HG02884 (cell line): ENCODE data around the gene SLCO3A1.

Experiments used
- ATAC-seq: cut with Tn5 transposase; IDR thresholded peaks from one replicate; pipeline ENCODE4 v1.9.1; 2021; ENCODE audit warnings: mild to moderate bottlenecking, moderate library complexity; ENCODE audit not compliant: unreplicated experiment

The SLCO3A1 gene

GRCh38 chr15:91936927-91937326, 83.4 kb downstream of the SLCO3A1 start:
- no peak for ATAC-seq

GRCh38 chr15:91938136-91938535, 84.6 kb downstream of the SLCO3A1 start:
- ATAC-seq, result no peak

- no peak for ATAC-seq
These were observed 85.9 kb downstream of the SLCO3A1 start for GRCh38 chr15:91939403-91939831.

- no peak for ATAC-seq
These were observed 87.2 kb downstream of the SLCO3A1 start for GRCh38 chr15:91940496-91941381.

DNA sequence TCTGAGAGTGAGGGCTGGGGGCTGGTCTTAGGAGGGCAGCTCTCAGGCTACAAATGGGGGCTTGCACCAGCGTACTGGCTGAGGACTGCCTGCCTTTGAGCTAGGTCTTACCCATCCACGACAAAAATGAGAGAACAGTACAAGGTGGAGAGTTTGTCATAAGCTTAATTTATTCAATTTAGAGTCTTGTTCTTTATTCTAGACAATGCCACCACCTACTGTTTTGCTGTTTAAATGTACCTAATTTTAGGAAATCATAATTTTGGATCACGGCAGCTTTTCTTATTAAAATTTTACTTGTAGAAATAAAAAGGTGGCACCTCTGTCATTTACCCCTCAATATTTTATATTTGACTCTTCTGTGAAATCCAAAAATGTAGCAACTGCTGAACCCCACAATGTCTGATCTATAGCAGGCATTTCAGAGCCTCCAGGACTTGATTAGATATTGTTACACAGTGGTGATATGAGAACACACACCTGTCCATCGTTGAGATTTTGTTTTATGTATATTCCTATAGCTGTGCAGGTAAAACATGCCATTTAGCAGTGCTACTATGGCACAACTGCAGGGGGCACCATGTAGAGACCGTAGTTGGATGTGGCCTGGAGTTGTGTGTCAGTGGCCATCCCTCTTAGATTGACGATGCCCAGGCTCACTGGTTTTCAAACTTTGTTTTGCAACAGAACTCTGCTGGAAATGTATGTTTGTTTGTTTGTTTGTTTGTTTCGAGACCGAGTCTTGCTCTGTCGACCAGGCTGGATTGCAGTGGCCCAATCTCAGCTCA, 88.6 kb downstream of the SLCO3A1 start:
- ATAC-seq, result no peak

GRCh38 chr15:91942720-91943394, 89.3 kb downstream of the SLCO3A1 start:
- peak; percentile 67 for ATAC-seq

DNA sequence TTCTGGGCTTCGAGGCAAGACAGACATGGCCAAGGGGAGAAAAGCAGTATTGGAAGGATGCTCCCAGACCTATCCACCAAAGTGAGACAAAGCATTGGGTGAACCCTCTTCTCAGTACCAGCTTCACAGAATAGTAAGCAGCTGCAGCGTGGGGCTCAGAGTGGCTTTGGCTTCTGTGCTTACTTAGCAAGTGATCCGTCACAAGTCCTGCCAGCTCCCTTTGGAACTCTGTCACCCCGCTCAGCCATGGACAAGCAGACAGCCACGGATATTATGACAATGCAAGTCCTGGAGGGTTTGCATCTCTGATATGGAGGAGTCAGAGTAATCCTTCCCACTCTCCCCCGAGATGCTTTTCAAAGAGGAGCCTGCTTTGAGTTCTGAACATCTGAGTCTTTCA, 90.8 kb downstream of the SLCO3A1 start:
- ATAC-seq, result no peak

DNA sequence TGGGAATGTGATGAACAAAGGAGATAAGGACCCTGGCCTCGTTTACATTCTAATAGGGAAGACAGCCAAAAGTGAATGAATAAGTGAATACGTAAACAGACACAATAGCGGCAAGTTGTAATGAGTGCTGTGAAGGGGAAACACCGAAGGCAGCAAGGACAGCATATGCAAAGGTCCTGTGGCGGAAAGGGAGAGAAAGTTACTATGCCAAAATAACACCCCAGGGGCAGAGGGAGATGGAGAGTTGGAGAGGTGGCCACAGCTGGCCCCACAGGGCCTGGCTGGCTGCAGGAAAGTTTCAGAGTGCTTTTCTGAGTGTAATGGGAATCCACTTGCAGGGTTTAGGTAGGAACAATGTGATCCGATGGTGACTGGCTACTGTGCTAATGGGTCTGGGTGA, 91.9 kb downstream of the SLCO3A1 start:
- no peak for ATAC-seq

- ATAC-seq, result no peak
These were observed 92.6 kb downstream of the SLCO3A1 start for GRCh38 chr15:91946075-91946474.

DNA sequence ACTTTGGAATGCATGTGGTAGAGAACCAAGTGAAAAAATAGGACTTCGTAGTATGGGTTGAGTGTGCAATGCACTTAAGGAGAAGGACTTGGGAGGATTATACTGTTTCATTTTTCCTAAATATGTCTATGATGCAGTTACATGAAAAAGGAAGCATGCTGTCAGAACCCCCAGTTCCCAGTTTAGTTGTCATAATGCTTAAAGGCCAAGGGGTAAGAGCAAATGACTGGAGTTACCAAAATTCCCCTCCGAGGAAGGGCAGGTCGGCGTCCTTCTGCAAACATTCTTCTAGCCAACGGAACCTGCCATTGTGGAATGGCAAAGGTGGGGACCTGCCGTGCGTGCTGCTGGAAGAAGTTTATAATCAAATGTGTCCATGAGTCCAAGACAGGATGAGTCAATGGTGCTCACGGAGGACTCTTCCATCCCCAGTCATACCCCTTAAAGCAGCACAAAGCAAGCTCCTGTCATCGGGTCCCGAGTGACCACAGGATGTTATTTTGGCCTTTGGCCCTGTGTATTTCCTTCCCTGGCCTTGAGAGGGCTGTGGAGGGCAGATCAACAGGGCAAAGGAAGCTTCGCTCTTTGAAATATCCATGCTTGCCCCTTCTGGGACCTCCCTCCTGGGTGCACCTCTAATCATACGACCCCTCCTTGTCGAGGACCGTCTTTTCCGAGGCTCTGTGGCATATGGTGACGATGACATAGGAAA, 93.2 kb downstream of the SLCO3A1 start:
- no peak for ATAC-seq

DNA sequence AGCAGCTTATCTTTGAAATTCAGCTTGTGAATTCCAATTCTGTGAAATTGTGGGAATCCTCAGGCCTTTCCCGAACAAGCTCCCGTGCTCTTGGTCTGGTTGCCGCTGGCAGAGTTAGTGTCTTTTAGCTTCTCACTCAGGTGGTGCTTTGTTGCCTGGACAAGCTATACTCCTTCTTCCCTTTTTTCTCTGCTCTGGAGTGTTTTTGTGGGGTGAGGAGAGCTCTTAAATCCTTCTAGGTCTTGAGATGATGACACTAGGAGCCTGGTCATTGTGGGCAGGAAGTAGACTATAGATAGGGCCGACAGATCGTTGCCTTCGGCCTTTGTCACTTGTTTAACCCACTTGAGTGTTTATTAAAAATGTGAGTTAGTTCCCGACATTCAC, 93.8 kb downstream of the SLCO3A1 start:
- ATAC-seq, result no peak

GRCh38 chr15:91947683-91948608, 94.4 kb downstream of the SLCO3A1 start:
- ATAC-seq, result no peak

GRCh38 chr15:91949361-91949760, 95.9 kb downstream of the SLCO3A1 start:
- ATAC-seq, result no peak

GRCh38 chr15:91950054-91950453, 96.5 kb downstream of the SLCO3A1 start:
- no peak for ATAC-seq

GRCh38 chr15:91950631-91951329, 97.3 kb downstream of the SLCO3A1 start:
- ATAC-seq, result no peak

- no peak for ATAC-seq
These were observed 98.7 kb downstream of the SLCO3A1 start for GRCh38 chr15:91952216-91952615.

GRCh38 chr15:91953432-91953831, 99.9 kb downstream of the SLCO3A1 start:
- no peak for ATAC-seq

- ATAC-seq, result no peak
These were observed 100.8 kb downstream of the SLCO3A1 start for GRCh38 chr15:91954292-91954691.
